GM12878 (cell line): ENCODE results near the gene SENP5. TPM values are rescaled to one million over a fixed set of nuclear protein-coding genes. Genes with fewer than 3 reads are reported as not detected.

Source experiments
- ATAC-seq: fragments of 200-7000 bp; cut with Tn5 transposase; 3 replicates; pipeline ENCODE4 v1.9.1; 2020; ENCODE audit warnings: mild to moderate bottlenecking, moderate library complexity
- BruUV-seq: library from RNA; stranded (reverse); fragments of 400-500 nt; replicated peaks from 2 replicates; lab custom pipeline; 2021; lab: Mats Ljungman, UMichigan
- CTCF ChIA-PET: fragments of 300-600 bp; sonication (Branson Sonifier 250); formaldehyde crosslinking; extraction: SDS; loops from one replicate; lab custom pipeline; 2021; ENCODE audit warnings: inconsistent platforms; lab: Yijun Ruan, JAX
- POLR2A ChIA-PET: fragments of 350-600 bp; formaldehyde crosslinking; extraction: SDS; loops from one replicate; lab custom pipeline; 2021; ENCODE audit warnings: inconsistent platforms; lab: Charles Lee
- RAD21 ChIA-PET: fragments of 300-600 bp; sonication (Branson Sonifier 250); formaldehyde crosslinking; loops from one replicate; lab custom pipeline; 2023; ENCODE audit warnings: antibody characterized with exemption; ENCODE audit not compliant: unreplicated experiment; lab: Charles Lee
- SMC1A ChIA-PET: fragments of 300-600 bp; sonication (Branson Sonifier 250); formaldehyde crosslinking; loops from one replicate; lab custom pipeline; 2023; ENCODE audit not compliant: unreplicated experiment, uncharacterized antibody; lab: Charles Lee
- DNase-seq: peaks from one replicate; pipeline ENCODE4 v3.0.0-alpha.2; 2011; ENCODE audit warnings: low read depth, low spot score
- FAIRE-seq: peaks from 3 replicates; lab custom pipeline; 2011; peaks lifted over from hg19 to GRCh38; lab: Jason Lieb, UNC
- H2AFZ ChIP-seq: 2 replicates; pipeline ENCODE4 v1.6.0; 2011; ENCODE audit warnings: low read depth, low read length, control low read depth; ENCODE audit not compliant: control insufficient read depth
- H3K27ac ChIP-seq: 2 replicates; pipeline ENCODE4 v1.5.1; 2011; ENCODE audit warnings: control low read depth; ENCODE audit not compliant: control insufficient read depth, insufficient read depth
- H3K27me3 ChIP-seq, 2 experiments: replicated peaks in 1 of 2; 2 replicates each; pipeline versions ENCODE4 v1.6.0 to v1.6.1; 2011; ENCODE audit warnings: low read length in 1 of 2; ENCODE audit not compliant: control insufficient read depth in 2 of 2, insufficient read depth in 2 of 2
- H3K36me3 ChIP-seq, 2 experiments: 2 replicates each; pipeline ENCODE4 v1.5.1; 2011; ENCODE audit warnings: low read length in 1 of 2; ENCODE audit not compliant: control insufficient read depth in 2 of 2, insufficient read depth in 2 of 2
- H3K4me1 ChIP-seq: 2 replicates; pipeline ENCODE4 v1.6.1; 2011; ENCODE audit warnings: mild to moderate bottlenecking, low read length, moderate library complexity, mixed read lengths; ENCODE audit not compliant: control insufficient read depth, insufficient read depth
- H3K4me2 ChIP-seq: 2 replicates; pipeline ENCODE4 v1.6.0; 2011; ENCODE audit warnings: control low read depth; ENCODE audit not compliant: control insufficient read depth, insufficient read depth
- H3K4me3 ChIP-seq: fragments of 200-600 bp; sonication (generic); 2 replicates; pipeline ENCODE4 v1.5.1; 2016
- H3K79me2 ChIP-seq: 2 replicates; pipeline ENCODE4 v1.6.0; 2011; ENCODE audit warnings: low read length; ENCODE audit not compliant: control insufficient read depth, insufficient read depth
- H3K9ac ChIP-seq: 2 replicates; pipeline ENCODE4 v1.8.0; 2011; ENCODE audit warnings: low read length, control low read depth, mixed read lengths; ENCODE audit not compliant: control insufficient read depth, insufficient read depth
- H3K9me3 ChIP-seq: replicated peaks from 3 replicates; pipeline ENCODE4 v1.5.1; 2011; ENCODE audit warnings: mild to moderate bottlenecking, low read length; ENCODE audit not compliant: control insufficient read depth, insufficient read depth
- H4K20me1 ChIP-seq: 2 replicates; pipeline ENCODE4 v1.6.0; 2011; ENCODE audit not compliant: control insufficient read depth, insufficient read depth
- CHD2 ChIP-seq: IDR thresholded peaks from 2 replicates; pipeline ENCODE4 v1.6.1; 2011; ENCODE audit warnings: low read depth, low read length, improper control_type of control experiment, borderline replicate concordance
- HDAC2 ChIP-seq: fragments of 200-600 bp; sonication (generic); IDR thresholded peaks from 2 replicates; pipeline ENCODE4 v1.6.1; 2017
- MEF2B ChIP-seq: fragments of 450-650 bp; IDR thresholded peaks from 2 replicates; pipeline ENCODE4 v1.6.1; 2018; ENCODE audit warnings: mild to moderate bottlenecking, moderate library complexity; ENCODE audit not compliant: partially characterized antibody, poor library complexity, severe bottlenecking
- POLR2AphosphoS2 ChIP-seq: IDR thresholded peaks from 2 replicates; pipeline ENCODE4 v1.6.1; 2011; ENCODE audit warnings: low read depth, mild to moderate bottlenecking, low read length, improper control_type of control experiment, moderate library complexity
- RAD21 ChIP-seq: IDR thresholded peaks from 2 replicates; pipeline ENCODE4 v1.6.1; 2011; ENCODE audit warnings: mild to moderate bottlenecking, low read depth, low read length, moderate library complexity; ENCODE audit not compliant: insufficient read depth
- SP1 ChIP-seq: IDR thresholded peaks from one replicate; pipeline ENCODE4 v1.6.1; 2011; ENCODE audit warnings: low read depth, low read length
- SREBF1 ChIP-seq: IDR thresholded peaks from 2 replicates; pipeline ENCODE4 v1.6.1; 2012; ENCODE audit warnings: mild to moderate bottlenecking, low read length
- TARDBP ChIP-seq: IDR thresholded peaks from 2 replicates; pipeline ENCODE4 v1.6.1; 2016; ENCODE audit warnings: borderline replicate concordance
- WGBS: methylation state at CpG from one replicate; pipeline ENCODE4 v1.1.6; 2016; ENCODE audit warnings: low lambda C conversion rate; ENCODE audit not compliant: insufficient replicate concordance, insufficient coverage; ENCODE audit errors: missing lambda C conversion rate; 5-methylcytosine and 5-hydroxymethylcytosine counted together
- in situ Hi-C: fragments of 300-500 bp; cut with MboI; formaldehyde crosslinking; loops from 9 replicates; pipeline ENCODE4 v1.14.3; 2018; ENCODE audit warnings: mixed read lengths
- intact Hi-C: fragments of 100-400 bp; cut with micrococcal nuclease; formaldehyde crosslinking; loops from one replicate; pipeline ENCODE4 v1.14.2; 2022; ENCODE audit not compliant: unreplicated experiment
- polyA plus RNA-seq, 11 experiments: library from polyadenylated mRNA; depleted of rRNA in 4 of 11; unstranded in 6 of 11; stranded (reverse) in 5 of 11; fragments of >200 nt; fragmentation: Nextera tagmentation in 4 of 11; fragmentation: Illumina TruSeq in 1 of 11; extraction: Ambion mirVana in 4 of 11; extraction: Trizol in 1 of 11; gene quantifications; 1 replicate in 1 of 11; 2 replicates in 10 of 11; pipeline versions ENCODE4 v1.2.1 to v1.2.3, GENCODE V29; 2011 to 2016; ENCODE audit warnings: inconsistent platforms in 2 of 11, missing spikeins in 2 of 11, low read depth in 1 of 11
- total RNA-seq, 4 experiments: library from RNA; depleted of rRNA in 3 of 4; stranded (reverse); fragments of >200 nt in 3 of 4; fragmentation: Illumina TruSeq in 1 of 4; extraction: Trizol in 1 of 4; gene quantifications; 2 replicates each; pipeline versions ENCODE4 v1.2.1 to v1.2.3, GENCODE V29; 2013 to 2021
- TF ChIP-seq, protein P1 (sequence below): IDR thresholded peaks from 2 replicates; pipeline ENCODE4 v1.6.1; 2012; ENCODE audit warnings: low read depth, low read length, improper control_type of control experiment

Gene SENP5
- total and polyA plus RNA-seq, 10 of the 15 experiments (the other 5 are each of a cell fraction or from before 2014, with no cell fraction given): 6.4 to 28.4 (median 15.6) TPM

DNA sequence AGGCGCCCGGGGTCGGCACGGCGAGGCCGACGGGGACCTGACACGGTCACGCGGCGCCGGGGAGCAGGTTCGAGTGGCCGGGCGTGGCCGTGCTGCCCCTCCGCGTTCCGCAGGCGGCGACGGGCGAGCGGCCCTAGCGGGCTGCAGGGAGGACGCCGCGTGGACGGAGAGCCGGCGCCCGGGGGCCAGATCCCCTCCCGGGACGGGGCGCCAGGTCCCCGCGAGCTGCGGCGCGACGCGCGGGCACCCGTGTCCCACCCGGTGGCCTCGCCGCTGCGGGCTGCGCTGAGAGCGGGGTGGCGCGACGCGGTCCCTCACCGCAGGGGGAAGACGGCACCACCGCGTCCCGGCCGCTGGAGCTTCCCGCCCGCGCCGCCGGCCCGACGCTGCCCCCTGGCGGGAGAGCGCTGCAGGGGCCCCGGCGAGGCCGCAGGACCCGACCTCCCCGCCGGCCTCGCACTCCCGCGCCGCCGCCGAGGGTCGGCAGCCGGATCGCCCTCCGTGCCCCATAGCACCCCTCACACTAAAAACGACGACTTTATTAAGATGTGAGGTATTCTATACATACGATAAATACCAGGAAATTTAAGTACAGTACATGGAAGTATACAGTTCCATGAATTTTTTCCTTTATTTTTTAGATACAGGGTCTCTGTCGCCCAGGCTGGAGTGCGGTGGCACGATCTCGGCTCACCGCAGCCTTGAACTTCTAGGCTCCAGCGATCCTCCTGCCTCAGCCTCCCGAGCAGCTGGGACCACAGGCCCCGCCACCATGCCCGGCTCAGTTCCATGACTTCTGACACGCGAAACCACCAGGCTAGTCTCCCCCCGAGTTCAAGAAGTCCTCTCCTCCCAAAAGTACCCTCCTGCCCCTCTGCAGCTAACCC, 102.2 kb downstream of the SENP5 start (continued):
- no peak for TF ChIP-seq HDAC2
- TF ChIP-seq, protein P1, sequence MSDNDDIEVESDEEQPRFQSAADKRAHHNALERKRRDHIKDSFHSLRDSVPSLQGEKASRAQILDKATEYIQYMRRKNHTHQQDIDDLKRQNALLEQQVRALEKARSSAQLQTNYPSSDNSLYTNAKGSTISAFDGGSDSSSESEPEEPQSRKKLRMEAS: no peak
- TF ChIP-seq POLR2AphosphoS2: no peak
- TF ChIP-seq, all 136 proteins: peak for 27

DNA sequence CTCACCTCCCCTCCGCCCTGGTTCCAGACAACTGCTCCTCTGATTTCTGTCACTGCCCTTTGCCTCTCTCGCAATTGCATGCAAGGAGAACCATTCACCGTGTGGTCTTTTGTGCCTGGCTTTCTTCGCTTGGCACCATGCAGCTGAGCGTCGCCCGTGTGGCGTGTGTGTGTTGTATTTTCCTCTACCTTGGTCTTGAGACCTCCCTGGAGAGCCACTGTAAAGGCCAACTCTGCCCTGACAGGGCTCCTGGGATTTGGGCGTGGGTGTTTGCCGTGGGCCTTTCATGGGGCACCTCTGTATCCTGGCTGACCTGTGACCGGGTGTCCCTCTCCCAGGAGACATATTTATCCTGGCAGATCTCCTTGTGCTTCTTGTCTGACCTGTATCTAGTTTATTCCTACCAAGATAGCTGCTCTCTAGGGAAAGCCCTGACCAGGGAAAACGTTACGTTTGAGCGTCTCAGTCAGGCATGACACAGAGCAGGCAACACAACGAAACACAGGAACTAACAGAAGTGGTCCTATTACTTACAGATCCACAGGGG, 102.9 kb downstream of the SENP5 start:
- POLR2A ChIA-PET: no interaction called here
- WGBS: 20% methylated on average over 15 of the region's 15 CpGs
- intact Hi-C loops: no loop called here
- H3K4me1 ChIP-seq: peaks cover 3% of the 10 kb centered on the region
- no peak overlapping the region; the same call in 1 of the 2 replicates for H2AFZ ChIP-seq
- H4K20me1 ChIP-seq: no peaks in the 10 kb centered on the region
- TF ChIP-seq MEF2B (peak; percentile 17), CHD2 (no peak), SP1 (no peak), RAD21 (no peak), SREBF1 (no peak), TARDBP (no peak)
- TF ChIP-seq, all 136 proteins: peak for 1
- no peaks in the 10 kb centered on the region; a peak in 1 of 4 replicates for H3K27me3 ChIP-seq
- BruUV-seq: no TSS peak
- RAD21 ChIA-PET: interaction anchor here (1.1 to 3.9 kb wide), 4 partner anchors 31 to 217 kb away, joined by 3 to 30 read pairs (median 3); partner anchors contain the start of gene MELTF
- no peak for DNase-seq
- CTCF ChIA-PET: interaction anchor here (0.6 to 4.7 kb wide), 12 partner anchors 10 to 448 kb away, joined by 3 to 68 read pairs (median 4); partner anchors contain the start of gene NCBP2
- no peak overlapping the region for H3K4me3 ChIP-seq
- H3K4me2 ChIP-seq: no peak overlapping the region
- ATAC-seq: no peak
- H3K9ac ChIP-seq: no peak overlapping the region
- FAIRE-seq: no peak
- H3K79me2 ChIP-seq: no peaks in the 10 kb centered on the region
- peaks cover 9% of the 10 kb centered on the region; the same call in 1 of the 3 replicates for H3K9me3 ChIP-seq
- SMC1A ChIA-PET: interaction anchor here (0.6 to 2.1 kb wide), 10 partner anchors 11 to 361 kb away, joined by 3 to 8 read pairs (median 3); no protein-coding TSS in a partner anchor
- in situ Hi-C loops: no loop called here
- no peak overlapping the region for H3K27ac ChIP-seq
- no peaks in the 10 kb centered on the region for H3K36me3 ChIP-seq
